DND-41 (cell line): ENCODE results near the gene VASH2.

Experiments
- CTCF ChIP-seq: IDR thresholded peaks from 2 replicates; pipeline ENCODE4 v1.5.1; 2012; ENCODE audit warnings: borderline replicate concordance, low read length, moderate library complexity, mild to moderate bottlenecking; ENCODE audit not compliant: poor library complexity, severe bottlenecking; ENCODE audit errors: extremely low read depth
- EZH2 ChIP-seq: IDR thresholded peaks from 3 replicates; pipeline ENCODE4 v1.6.1; 2012; ENCODE audit warnings: borderline replicate concordance, low read depth, mild to moderate bottlenecking, moderate library complexity, low read length, inconsistent platforms; ENCODE audit not compliant: severe bottlenecking

GRCh38 chr1:212973426-212973825, 23.1 kb downstream of the VASH2 start:
- TF ChIP-seq CTCF (no peak), EZH2 (no peak)
